ENCODE measurements around the gene TAF4B.

DNA sequence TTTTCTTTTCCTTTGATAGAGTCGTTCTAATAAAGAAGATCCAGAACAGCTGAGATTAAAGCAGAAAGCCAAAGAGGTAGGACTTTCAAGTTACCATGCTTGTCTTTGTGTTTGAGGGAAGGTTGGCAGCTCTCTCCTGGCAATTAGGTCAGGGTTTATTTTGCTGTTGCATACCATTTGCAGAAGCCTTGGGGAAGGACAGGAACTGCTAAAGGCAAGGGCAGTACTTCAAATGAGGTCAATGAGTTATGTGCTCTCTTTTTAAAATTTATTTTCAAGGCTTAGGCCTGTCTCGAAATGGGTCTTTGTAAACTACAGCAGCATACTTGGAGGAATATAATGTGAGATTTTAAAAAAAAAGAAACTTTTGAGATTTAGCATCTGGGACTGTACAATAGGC, 108.9 kb downstream of the TAF4B start:
- TF ChIP-seq POLR2AphosphoS5 (IDR thresholded peaks at IDR 0.05; ENCODE audit: low read depth, low read length) (no peak), CTCF (IDR thresholded peaks at IDR 0.05) (no peak), GABPA (IDR thresholded peaks at IDR 0.05; ENCODE audit: low read depth) (no peak), RAD21 (IDR thresholded peaks at IDR 0.05; ENCODE audit: low read length) (no peak), FOXJ3 (CRISPR knock-in tag; IDR thresholded peaks at IDR 0.05) (no peak), ELF1 (IDR thresholded peaks at IDR 0.05) (no peak)
- TF ChIP-seq, protein P1, sequence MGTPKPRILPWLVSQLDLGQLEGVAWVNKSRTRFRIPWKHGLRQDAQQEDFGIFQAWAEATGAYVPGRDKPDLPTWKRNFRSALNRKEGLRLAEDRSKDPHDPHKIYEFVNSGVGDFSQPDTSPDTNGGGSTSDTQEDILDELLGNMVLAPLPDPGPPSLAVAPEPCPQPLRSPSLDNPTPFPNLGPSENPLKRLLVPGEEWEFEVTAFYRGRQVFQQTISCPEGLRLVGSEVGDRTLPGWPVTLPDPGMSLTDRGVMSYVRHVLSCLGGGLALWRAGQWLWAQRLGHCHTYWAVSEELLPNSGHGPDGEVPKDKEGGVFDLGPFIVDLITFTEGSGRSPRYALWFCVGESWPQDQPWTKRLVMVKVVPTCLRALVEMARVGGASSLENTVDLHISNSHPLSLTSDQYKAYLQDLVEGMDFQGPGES (IDR thresholded peaks at IDR 0.05; ENCODE audit: low read depth, low read length), result no peak
- TF ChIP-seq, protein P2, sequence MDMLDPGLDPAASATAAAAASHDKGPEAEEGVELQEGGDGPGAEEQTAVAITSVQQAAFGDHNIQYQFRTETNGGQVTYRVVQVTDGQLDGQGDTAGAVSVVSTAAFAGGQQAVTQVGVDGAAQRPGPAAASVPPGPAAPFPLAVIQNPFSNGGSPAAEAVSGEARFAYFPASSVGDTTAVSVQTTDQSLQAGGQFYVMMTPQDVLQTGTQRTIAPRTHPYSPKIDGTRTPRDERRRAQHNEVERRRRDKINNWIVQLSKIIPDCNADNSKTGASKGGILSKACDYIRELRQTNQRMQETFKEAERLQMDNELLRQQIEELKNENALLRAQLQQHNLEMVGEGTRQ (IDR thresholded peaks at IDR 0.05; ENCODE audit: borderline replicate concordance, low read depth, low read length), result no peak
- TF ChIP-seq, protein P3, sequence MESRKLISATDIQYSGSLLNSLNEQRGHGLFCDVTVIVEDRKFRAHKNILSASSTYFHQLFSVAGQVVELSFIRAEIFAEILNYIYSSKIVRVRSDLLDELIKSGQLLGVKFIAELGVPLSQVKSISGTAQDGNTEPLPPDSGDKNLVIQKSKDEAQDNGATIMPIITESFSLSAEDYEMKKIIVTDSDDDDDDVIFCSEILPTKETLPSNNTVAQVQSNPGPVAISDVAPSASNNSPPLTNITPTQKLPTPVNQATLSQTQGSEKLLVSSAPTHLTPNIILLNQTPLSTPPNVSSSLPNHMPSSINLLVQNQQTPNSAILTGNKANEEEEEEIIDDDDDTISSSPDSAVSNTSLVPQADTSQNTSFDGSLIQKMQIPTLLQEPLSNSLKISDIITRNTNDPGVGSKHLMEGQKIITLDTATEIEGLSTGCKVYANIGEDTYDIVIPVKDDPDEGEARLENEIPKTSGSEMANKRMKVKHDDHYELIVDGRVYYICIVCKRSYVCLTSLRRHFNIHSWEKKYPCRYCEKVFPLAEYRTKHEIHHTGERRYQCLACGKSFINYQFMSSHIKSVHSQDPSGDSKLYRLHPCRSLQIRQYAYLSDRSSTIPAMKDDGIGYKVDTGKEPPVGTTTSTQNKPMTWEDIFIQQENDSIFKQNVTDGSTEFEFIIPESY (IDR thresholded peaks at IDR 0.05; ENCODE audit: borderline replicate concordance, low read depth), result no peak

Data from SK-N-SH (cell line).